GM18511 (cell line): ENCODE data around the gene LCE3B.
"Not testable (repeated sequence)": the region's sequence is repeated elsewhere in the genome, so short reads cannot be mapped to it uniquely, and the experiment has no call there.

Experiments used
- ATAC-seq: cut with Tn5 transposase; IDR thresholded peaks from one replicate; pipeline ENCODE4 v1.9.1; 2021; ENCODE audit warnings: mild to moderate bottlenecking, moderate library complexity; ENCODE audit not compliant: unreplicated experiment

Gene LCE3B

GRCh38 chr1:152613511-152613910, at the start of gene LCE3B:
Gene LCE3B, plus strand, starts transcription at chr1:152613811. Its CDS starts 0 bp downstream, at chr1:152613811.
- ATAC-seq, result no peak

- ATAC-seq, result no peak
These were observed 48.5 kb upstream of the LCE3B start for GRCh38 chr1:152565115-152565514.

- no peak for ATAC-seq
These were observed 47.9 kb upstream of the LCE3B start for GRCh38 chr1:152565535-152566215.

- no peak for ATAC-seq
These were observed 46.9 kb upstream of the LCE3B start, which contains the start of gene LCE3E for GRCh38 chr1:152566681-152567080. Gene LCE3E, minus strand, starts transcription at chr1:152566780. Its CDS starts 572 bp downstream, at chr1:152566208.

GRCh38 chr1:152577168-152577567, 36.4 kb upstream of the LCE3B start:
- no peak for ATAC-seq

- ATAC-seq, result not testable (repeated sequence)
These were observed 34.1 kb upstream of the LCE3B start for GRCh38 chr1:152579526-152579925.

- no peak for ATAC-seq
These were observed 33.2 kb upstream of the LCE3B start, which contains the start of gene LCE3D for GRCh38 chr1:152580433-152580832. Gene LCE3D, minus strand, starts transcription at chr1:152580516. Its CDS starts 580 bp downstream, at chr1:152579936.

GRCh38 chr1:152582647-152583046, 31.0 kb upstream of the LCE3B start:
- ATAC-seq, result no peak

- no peak for ATAC-seq
These were observed 28.0 kb upstream of the LCE3B start for GRCh38 chr1:152585586-152585985.

GRCh38 chr1:152596986-152597385, 16.6 kb upstream of the LCE3B start:
- no peak for ATAC-seq

GRCh38 chr1:152599934-152600333, 13.7 kb upstream of the LCE3B start, which contains the start of gene LCE3C:
Gene LCE3C, plus strand, starts transcription at chr1:152600234. Its CDS starts 498 bp downstream, at chr1:152600732.
- no peak for ATAC-seq

GRCh38 chr1:152621993-152622392, 8.4 kb downstream of the LCE3B start:
- no peak for ATAC-seq

- ATAC-seq, result no peak
These were observed 9.2 kb downstream of the LCE3B start, which contains the start of gene LCE3A for GRCh38 chr1:152622803-152623202. Gene LCE3A, minus strand, starts transcription at chr1:152623103. Its CDS starts 0 bp downstream, at chr1:152623103.

GRCh38 chr1:152623203-152623844, 9.7 kb downstream of the LCE3B start:
- ATAC-seq, result no peak

GRCh38 chr1:152626744-152627143, 13.1 kb downstream of the LCE3B start:
- no peak for ATAC-seq

- ATAC-seq, result no peak
These were observed 17.0 kb downstream of the LCE3B start for GRCh38 chr1:152630596-152630995.

- ATAC-seq, result no peak
These were observed 26.7 kb downstream of the LCE3B start for GRCh38 chr1:152640351-152640750.

GRCh38 chr1:152643945-152644344, 30.3 kb downstream of the LCE3B start:
- no peak for ATAC-seq

- ATAC-seq, result no peak
These were observed 31.5 kb downstream of the LCE3B start for GRCh38 chr1:152645146-152645545.

- no peak for ATAC-seq
These were observed 33.0 kb downstream of the LCE3B start for GRCh38 chr1:152646656-152647055.

- no peak for ATAC-seq
These were observed 40.5 kb downstream of the LCE3B start for GRCh38 chr1:152654110-152654509.

GRCh38 chr1:152656459-152656858, 42.8 kb downstream of the LCE3B start:
- ATAC-seq, result no peak
